ENCODE data around the gene BRWD1. TPM values are rescaled to one million over a fixed set of nuclear protein-coding genes. Genes with fewer than 3 reads are reported as not detected.

Gene BRWD1
- polyA plus RNA-seq, 1 donor (not counting 4 experiments of a cell fraction or from before 2014, with no cell fraction given): 15.1 TPM

DNA sequence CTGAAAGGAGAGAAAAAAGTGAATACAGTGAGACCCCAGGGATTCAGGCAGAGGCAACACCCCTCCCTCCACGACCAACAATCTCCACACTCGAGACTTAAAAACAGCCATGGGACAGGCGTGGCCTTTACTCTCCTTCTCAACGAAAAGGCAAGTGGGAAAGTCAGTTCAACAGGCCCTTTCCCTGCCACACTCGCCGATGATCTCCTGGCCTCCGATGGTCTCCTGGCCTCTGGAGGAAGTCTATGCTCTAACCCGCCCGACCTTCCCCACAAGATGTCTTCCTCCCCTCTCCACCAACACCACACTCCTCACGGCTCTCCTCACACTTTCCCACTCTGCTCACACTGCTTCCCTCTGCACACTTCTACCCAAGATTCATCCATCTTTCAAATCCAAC lies 137.8 kb downstream of the BRWD1 start:
- Histone ChIP-seq H3K79me2 (ENCODE audit: control insufficient read depth, insufficient read depth, low read length) (peaks cover 13% of the 10 kb centered on the region), H3K27me3 (ENCODE audit: control insufficient read depth, extremely low read depth, insufficient read depth, low read length) (no peaks in the 10 kb centered on the region), H3K4me1 (ENCODE audit: control insufficient read depth, extremely low read depth, insufficient read depth, low read length) (no peaks in the 10 kb centered on the region), H3K9me3 (ENCODE audit: control insufficient read depth, low read depth, low read length) (no peaks in the 10 kb centered on the region), H2AFZ (ENCODE audit: control insufficient read depth, low read length) (no peak overlapping the region), H3K4me3 (ENCODE audit: control insufficient read depth in 2 of 3, extremely low read depth in 1 of 3, insufficient read depth in 2 of 3, low read depth in 1 of 3, low read length in 3 of 3) (no peak overlapping the region), H3K27ac (ENCODE audit: control insufficient read depth, insufficient read depth, low read length) (no peak overlapping the region), H3K9ac (ENCODE audit: control insufficient read depth, extremely low read depth, insufficient read depth, low read length) (no peak overlapping the region), H4K20me1 (ENCODE audit: control insufficient read depth, extremely low read depth, insufficient read depth, low read length) (no peaks in the 10 kb centered on the region), H3K9me1 (ENCODE audit: control insufficient read depth, extremely low read depth, insufficient read depth, low read length) (no peaks in the 10 kb centered on the region), H3K4me2 (ENCODE audit: control insufficient read depth, extremely low read depth, insufficient read depth, low read depth, low read length) (no peak overlapping the region), H3K36me3 (ENCODE audit: control insufficient read depth in 2 of 2, extremely low read depth in 1 of 2, insufficient read depth in 2 of 2, low read length in 2 of 2) (peaks cover 14 to 38% of the 10 kb centered on the region in 2 experiments)
- DNase-seq (ENCODE audit: low read depth, low spot score) (no peak), FAIRE-seq (no peak)
- TF ChIP-seq EZH2 (IDR thresholded peaks at IDR 0.05; ENCODE audit: low read length): no peak
- TF ChIP-seq CTCF (optimal IDR thresholded peaks at IDR 0.05 in 1 of 3, IDR thresholded peaks at IDR 0.05 in 1 of 3, conservative IDR thresholded peaks at IDR 0.05 in 1 of 3; ENCODE audit: extremely low read depth in 1 of 3, insufficient read depth in 2 of 3, low read length in 3 of 3): no peak
- dilution Hi-C loops (cut with MboI; ENCODE audit: extremely low pct_ligation_motif_present, low sequenced_read_pairs): no loop called here

GRCh38 chr21:39175154-39175553 lies 138.3 kb downstream of the BRWD1 start:
- H4K20me1 ChIP-seq (ENCODE audit: control insufficient read depth, extremely low read depth, insufficient read depth, low read length): no peaks in the 10 kb centered on the region
- H3K27me3 ChIP-seq (ENCODE audit: control insufficient read depth, extremely low read depth, insufficient read depth, low read length): no peaks in the 10 kb centered on the region
- H3K36me3 ChIP-seq (ENCODE audit: control insufficient read depth in 2 of 2, extremely low read depth in 1 of 2, insufficient read depth in 2 of 2, low read length in 2 of 2): peaks cover 14 to 38% of the 10 kb centered on the region in 2 experiments
- TF ChIP-seq CTCF (optimal IDR thresholded peaks at IDR 0.05 in 1 of 3, IDR thresholded peaks at IDR 0.05 in 1 of 3, conservative IDR thresholded peaks at IDR 0.05 in 1 of 3; ENCODE audit: extremely low read depth in 1 of 3, insufficient read depth in 2 of 3, low read length in 3 of 3): no peak
- TF ChIP-seq EZH2 (IDR thresholded peaks at IDR 0.05; ENCODE audit: low read length): no peak
- peaks cover 8% of the 10 kb centered on the region for H3K79me2 ChIP-seq (ENCODE audit: control insufficient read depth, insufficient read depth, low read length)
- H3K4me2 ChIP-seq (ENCODE audit: control insufficient read depth, extremely low read depth, insufficient read depth, low read depth, low read length): no peak overlapping the region
- no peaks in the 10 kb centered on the region for H3K9me1 ChIP-seq (ENCODE audit: control insufficient read depth, extremely low read depth, insufficient read depth, low read length)
- no peaks in the 10 kb centered on the region for H3K4me1 ChIP-seq (ENCODE audit: control insufficient read depth, extremely low read depth, insufficient read depth, low read length)
- no peak overlapping the region for H2AFZ ChIP-seq (ENCODE audit: control insufficient read depth, low read length)
- H3K9me3 ChIP-seq (ENCODE audit: control insufficient read depth, low read depth, low read length): no peaks in the 10 kb centered on the region
- no peak overlapping the region for H3K27ac ChIP-seq (ENCODE audit: control insufficient read depth, insufficient read depth, low read length)
- dilution Hi-C loops (cut with MboI; ENCODE audit: extremely low pct_ligation_motif_present, low sequenced_read_pairs): no loop called here
- H3K9ac ChIP-seq (ENCODE audit: control insufficient read depth, extremely low read depth, insufficient read depth, low read length): no peak overlapping the region
- no peak overlapping the region for H3K4me3 ChIP-seq (ENCODE audit: control insufficient read depth in 2 of 3, extremely low read depth in 1 of 3, insufficient read depth in 2 of 3, low read depth in 1 of 3, low read length in 3 of 3)
- FAIRE-seq (no peak), DNase-seq (ENCODE audit: low read depth, low spot score) (no peak)

Measured in keratinocyte (primary cell).